Endothelial cell (in vitro differentiated cells): ENCODE results near the gene TMX1. TPM values are rescaled to one million over a fixed set of nuclear protein-coding genes. Genes with fewer than 3 reads are reported as not detected.

Source experiments
- DNase-seq: peaks from one replicate; pipeline ENCODE4 v3.0.0; 2021; ENCODE audit warnings: low spot score
- H3K27ac Mint-ChIP-seq: one replicate; pipeline ENCODE4 v1.8.0; 2021; ENCODE audit warnings: mixed read lengths, inconsistent platforms; ENCODE audit not compliant: unreplicated experiment
- H3K27me3 Mint-ChIP-seq: one replicate; pipeline ENCODE4 v1.8.0; 2021; ENCODE audit warnings: mild to moderate bottlenecking, moderate library complexity, mixed read lengths, inconsistent platforms; ENCODE audit not compliant: unreplicated experiment
- H3K36me3 Mint-ChIP-seq: one replicate; pipeline ENCODE4 v1.8.0; 2021; ENCODE audit warnings: mild to moderate bottlenecking, low read depth, mixed read lengths, inconsistent platforms; ENCODE audit not compliant: unreplicated experiment
- H3K4me1 Mint-ChIP-seq: one replicate; pipeline ENCODE4 v1.8.0; 2021; ENCODE audit warnings: mild to moderate bottlenecking, mixed read lengths, inconsistent platforms; ENCODE audit not compliant: unreplicated experiment
- H3K4me3 Mint-ChIP-seq: one replicate; pipeline ENCODE4 v1.8.0; 2021; ENCODE audit warnings: mild to moderate bottlenecking, mixed read lengths, inconsistent platforms; ENCODE audit not compliant: unreplicated experiment
- H3K9me3 Mint-ChIP-seq: one replicate; pipeline ENCODE4 v1.8.0; 2021; ENCODE audit warnings: mixed read lengths, inconsistent platforms; ENCODE audit not compliant: unreplicated experiment
- total RNA-seq: library from RNA; stranded (reverse); fragmentation: NEBNext Ultra II Directional; extraction: Animal tissue kit (Norgen Biotek cat#: 25700); gene quantifications from one replicate; pipeline ENCODE4 v1.2.1, GENCODE V29; 2021; ENCODE audit not compliant: unreplicated experiment
- TF ChIP-seq, protein P1 (sequence below): fragments of 200-600 bp; sonication (generic); IDR thresholded peaks from one replicate; pipeline ENCODE4 v1.5.0; 2021; ENCODE audit warnings: antibody characterized with exemption; ENCODE audit not compliant: unreplicated experiment

TMX1 gene
- total RNA-seq, 1 donor from 2014 or later, result 17.4 TPM

DNA sequence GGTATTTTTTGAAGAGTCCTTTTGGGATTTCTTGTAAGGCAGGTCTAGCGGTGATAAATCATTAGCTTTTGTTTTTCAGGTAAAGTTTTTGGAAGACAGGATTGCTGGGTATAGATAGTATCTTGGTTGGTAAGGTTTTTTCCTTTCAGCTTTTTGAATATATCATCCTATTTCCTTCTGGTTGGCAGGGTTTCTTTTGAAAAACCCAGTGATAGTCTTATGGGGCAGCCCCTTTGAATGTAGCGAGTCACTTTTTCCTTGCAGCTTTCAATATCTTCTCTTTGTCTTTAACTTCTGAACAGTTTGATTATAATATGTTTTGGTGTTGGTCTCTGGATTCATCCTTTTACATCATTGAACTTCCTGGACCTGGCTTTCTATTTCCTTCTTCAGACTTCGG is 20.2 kb downstream of the TMX1 start:
- TF ChIP-seq, protein P1, sequence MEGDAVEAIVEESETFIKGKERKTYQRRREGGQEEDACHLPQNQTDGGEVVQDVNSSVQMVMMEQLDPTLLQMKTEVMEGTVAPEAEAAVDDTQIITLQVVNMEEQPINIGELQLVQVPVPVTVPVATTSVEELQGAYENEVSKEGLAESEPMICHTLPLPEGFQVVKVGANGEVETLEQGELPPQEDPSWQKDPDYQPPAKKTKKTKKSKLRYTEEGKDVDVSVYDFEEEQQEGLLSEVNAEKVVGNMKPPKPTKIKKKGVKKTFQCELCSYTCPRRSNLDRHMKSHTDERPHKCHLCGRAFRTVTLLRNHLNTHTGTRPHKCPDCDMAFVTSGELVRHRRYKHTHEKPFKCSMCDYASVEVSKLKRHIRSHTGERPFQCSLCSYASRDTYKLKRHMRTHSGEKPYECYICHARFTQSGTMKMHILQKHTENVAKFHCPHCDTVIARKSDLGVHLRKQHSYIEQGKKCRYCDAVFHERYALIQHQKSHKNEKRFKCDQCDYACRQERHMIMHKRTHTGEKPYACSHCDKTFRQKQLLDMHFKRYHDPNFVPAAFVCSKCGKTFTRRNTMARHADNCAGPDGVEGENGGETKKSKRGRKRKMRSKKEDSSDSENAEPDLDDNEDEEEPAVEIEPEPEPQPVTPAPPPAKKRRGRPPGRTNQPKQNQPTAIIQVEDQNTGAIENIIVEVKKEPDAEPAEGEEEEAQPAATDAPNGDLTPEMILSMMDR, result no peak
- Mint-ChIP-seq H3K36me3 (peaks cover 5% of the 10 kb centered on the region), H3K27me3 (no peaks in the 10 kb centered on the region), H3K9me3 (no peaks in the 10 kb centered on the region), H3K4me1 (peaks cover 7% of the 10 kb centered on the region), H3K27ac (no peak overlapping the region), H3K4me3 (no peak overlapping the region)
- DNase-seq, result no peak

GRCh38 chr14:51261151-51261550 is 21.1 kb downstream of the TMX1 start:
- Mint-ChIP-seq H3K36me3 (peaks cover 5% of the 10 kb centered on the region), H3K4me3 (no peak overlapping the region), H3K9me3 (no peaks in the 10 kb centered on the region), H3K27ac (no peak overlapping the region), H3K27me3 (no peaks in the 10 kb centered on the region), H3K4me1 (peaks cover 7% of the 10 kb centered on the region)
- DNase-seq, result no peak
- TF ChIP-seq, protein P1, result no peak

DNA sequence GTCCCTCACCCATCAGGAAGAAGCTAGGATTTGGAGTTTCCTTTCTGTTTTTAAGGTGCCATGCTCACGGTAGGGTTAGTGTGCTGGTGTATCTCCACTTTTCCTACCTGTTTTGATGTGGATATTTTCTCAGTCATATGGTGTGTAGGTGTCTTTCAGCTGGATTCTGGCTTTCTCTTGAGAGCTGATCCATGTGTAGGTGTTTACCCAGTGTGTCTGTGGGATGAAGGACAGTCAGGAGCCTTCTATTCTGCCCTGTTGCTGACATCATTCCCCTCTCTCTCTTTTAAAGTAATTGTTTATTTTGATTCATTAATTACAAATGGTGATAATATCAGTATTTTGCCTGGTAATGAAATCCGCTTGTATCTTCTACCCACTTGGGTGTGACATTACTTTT is 22.8 kb downstream of the TMX1 start:
- TF ChIP-seq, protein P1, result no peak
- H3K4me1 Mint-ChIP-seq, result peaks cover 7% of the 10 kb centered on the region
- no peaks in the 10 kb centered on the region for H3K9me3 Mint-ChIP-seq
- H3K4me3 Mint-ChIP-seq, result no peak overlapping the region
- H3K36me3 Mint-ChIP-seq, result peaks cover 5% of the 10 kb centered on the region
- H3K27me3 Mint-ChIP-seq, result no peaks in the 10 kb centered on the region
- no peak for DNase-seq
- no peak overlapping the region for H3K27ac Mint-ChIP-seq

GRCh38 chr14:51269634-51270033 is 29.6 kb downstream of the TMX1 start:
- Mint-ChIP-seq H3K4me1 (peaks cover 4% of the 10 kb centered on the region), H3K9me3 (no peaks in the 10 kb centered on the region), H3K27ac (no peak overlapping the region), H3K4me3 (no peak overlapping the region), H3K27me3 (no peaks in the 10 kb centered on the region), H3K36me3 (no peaks in the 10 kb centered on the region)
- no peak for DNase-seq
- TF ChIP-seq, protein P1, result no peak

DNA sequence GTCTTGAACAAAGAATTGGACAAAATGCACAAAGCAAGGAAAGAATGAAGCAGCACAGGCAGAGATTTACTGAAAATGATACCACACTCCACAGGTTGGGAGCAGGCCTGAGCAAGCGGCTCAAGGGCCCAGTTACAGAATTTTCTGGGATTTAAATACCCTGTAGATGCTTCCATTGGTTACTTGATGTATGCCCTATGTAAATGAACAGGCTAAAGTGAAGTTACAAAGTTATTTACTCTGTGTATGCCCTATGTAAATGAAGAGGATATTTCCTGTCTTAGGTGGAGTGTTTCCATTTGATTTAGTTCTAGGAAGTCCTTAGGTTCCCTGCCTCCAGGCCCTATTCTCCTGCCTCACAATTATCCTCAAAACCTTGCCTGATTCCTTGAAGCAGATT is 36.6 kb downstream of the TMX1 start:
- Mint-ChIP-seq H3K27ac (no peak overlapping the region), H3K9me3 (no peaks in the 10 kb centered on the region), H3K4me1 (peaks cover 12% of the 10 kb centered on the region), H3K27me3 (no peaks in the 10 kb centered on the region), H3K4me3 (no peak overlapping the region), H3K36me3 (no peaks in the 10 kb centered on the region)
- TF ChIP-seq, protein P1, result no peak
- no peak for DNase-seq
